NCI-H460 (cell line): ENCODE data around the gene ROR2. TPM values are rescaled to one million over a fixed set of nuclear protein-coding genes. Genes with fewer than 3 reads are reported as not detected.

Source experiments
- DNase-seq: peaks from one replicate; pipeline ENCODE4 v3.0.0-alpha.2; 2016; ENCODE audit warnings: low read depth; ENCODE audit errors: extremely low read depth
- total RNA-seq: library from RNA; depleted of rRNA; stranded (reverse); fragments of >200 nt; shearing (Covaris generic); gene quantifications from 2 replicates; pipeline ENCODE4 v1.2.3, GENCODE V29; 2014

The ROR2 gene
- total RNA-seq, 1 experiment from 2014 or later, result 0.10 TPM

DNA sequence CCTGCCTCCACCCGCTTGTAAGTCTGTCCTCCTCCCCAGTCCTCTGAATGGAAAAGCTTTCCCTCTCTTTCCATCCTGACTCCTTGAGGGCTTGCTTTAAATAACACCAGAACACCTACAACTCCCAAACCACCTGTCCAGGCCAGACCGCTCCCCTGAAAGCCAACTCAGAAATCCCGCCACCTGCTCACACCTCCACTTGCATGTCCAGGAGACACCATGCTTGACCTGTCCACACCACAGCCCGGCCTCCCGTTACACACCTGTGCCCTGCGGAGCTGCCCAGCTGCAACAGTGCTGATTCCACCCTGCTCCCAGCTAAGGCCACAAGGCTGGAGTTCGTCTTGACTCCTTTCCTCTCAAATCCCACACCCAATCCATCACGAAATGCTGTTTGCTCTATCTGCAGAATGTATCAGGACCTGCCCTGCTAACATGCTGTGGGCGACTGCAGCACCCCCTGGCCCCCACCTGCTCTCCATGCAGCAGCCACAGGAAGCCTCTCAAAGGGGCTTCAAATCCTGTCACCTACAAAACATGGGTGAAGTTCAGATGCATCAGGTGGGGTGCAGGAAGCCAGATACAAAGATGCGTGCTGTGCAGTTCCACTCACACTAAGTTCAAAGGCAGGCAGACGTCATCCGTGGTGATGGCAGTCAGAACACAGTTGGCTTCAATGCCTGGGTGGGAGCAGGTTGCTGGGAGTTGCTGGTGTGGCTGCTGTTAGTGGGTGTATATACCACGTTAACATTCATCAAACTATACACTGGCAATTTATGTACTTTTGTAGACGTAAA, 166.0 kb downstream of the ROR2 start:
- DNase-seq, result no peak

DNA sequence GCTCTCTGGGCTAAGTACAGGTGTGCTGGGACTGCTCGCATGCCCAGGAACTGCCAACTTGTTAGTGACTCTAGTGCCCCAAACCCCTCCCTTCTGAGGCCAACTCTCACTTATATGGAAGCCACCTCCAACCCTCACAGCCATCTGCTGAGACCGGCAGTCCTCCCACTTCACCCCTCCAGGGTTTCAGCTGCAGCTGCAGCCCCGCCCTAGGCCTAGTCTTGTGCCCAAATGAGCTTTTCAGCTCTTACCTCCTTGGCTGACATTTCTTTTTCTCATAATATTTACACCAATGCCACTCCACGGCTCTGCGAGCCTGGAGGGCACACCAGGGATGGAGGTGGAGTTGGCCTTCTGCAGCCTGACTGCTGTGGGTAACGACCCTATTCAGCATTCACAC, 166.6 kb downstream of the ROR2 start:
- no peak for DNase-seq

DNA sequence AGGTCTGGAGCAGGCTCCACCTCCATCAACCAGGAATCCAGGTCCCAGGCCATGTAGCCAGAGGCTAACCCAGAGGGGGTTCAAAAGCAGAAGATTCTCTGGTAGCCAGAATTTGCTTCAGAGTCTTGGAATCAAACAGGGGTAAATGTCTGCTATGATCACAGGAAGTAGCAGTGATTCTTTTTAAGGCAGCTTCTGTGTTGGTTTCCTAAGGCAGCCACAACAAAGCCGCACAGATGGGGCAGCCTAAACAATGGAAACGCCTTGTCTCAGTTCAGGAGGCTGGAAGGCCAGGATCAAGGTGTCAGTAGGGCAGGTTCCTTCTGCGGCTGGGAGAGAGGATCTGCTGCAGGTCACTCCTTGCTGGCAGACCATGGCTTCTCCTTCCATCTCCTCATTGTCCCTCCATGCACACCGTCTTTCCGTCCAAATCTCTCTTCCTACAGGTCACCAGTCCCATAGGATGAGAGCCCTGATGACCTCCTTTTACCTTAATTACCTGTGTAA, 167.3 kb downstream of the ROR2 start:
- no peak for DNase-seq

DNA sequence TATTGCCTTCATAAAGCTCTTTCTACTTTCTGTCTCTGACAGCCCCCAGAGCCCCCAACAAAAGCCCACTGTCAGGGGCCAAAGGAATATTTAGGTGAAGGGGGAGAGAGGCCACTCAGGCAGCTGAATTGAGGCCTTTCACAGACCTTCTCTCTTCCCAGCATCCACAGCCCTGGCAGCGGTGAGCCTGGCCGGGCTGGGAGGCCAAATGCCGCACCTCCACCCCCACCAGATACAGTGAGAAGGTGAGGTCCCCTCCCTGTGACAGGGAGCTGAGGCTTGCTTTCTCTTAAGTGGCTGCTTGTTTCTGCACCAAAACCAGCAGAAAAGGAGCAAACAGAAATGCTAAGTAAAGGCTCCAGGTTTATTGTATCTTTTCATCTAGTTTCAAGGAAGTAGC, 168.1 kb downstream of the ROR2 start:
- DNase-seq, result no peak

DNA sequence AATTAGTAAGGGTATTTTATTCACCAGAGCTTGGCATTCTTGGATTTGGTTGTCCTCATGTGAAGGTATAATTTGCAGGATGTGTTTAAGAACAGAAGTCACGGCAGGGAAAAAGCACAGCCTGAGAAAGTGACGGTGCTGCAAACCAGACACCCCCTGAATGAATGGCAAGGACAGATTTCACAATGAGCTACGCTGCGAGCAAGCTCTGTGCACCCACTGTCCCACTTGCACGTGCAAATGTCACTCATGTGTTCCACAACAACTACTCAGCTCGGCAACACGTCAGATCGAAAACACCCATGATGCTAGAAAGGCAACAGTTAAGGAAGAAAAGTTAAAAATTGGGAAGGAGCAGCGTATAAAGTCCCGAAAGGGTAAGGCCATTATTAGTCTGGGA, 168.9 kb downstream of the ROR2 start:
- no peak for DNase-seq

DNA sequence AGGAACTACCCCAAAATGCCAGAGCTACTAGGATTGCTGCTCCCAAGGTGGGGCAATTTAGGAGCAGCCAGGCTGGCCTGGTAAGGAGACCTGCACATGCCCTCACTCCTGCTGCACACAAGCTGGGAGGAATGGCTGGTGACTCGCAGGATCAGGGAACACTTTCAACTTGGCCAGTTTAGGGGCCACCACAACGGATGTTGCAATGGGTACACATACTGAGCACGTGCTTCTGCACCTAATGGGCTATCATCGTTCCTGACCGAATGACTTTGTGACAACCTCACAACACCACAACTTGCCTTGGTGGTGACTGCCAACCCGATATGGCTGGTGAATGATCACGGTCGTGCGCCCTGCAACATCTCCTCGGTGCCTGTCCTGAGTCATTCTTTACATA, 172.0 kb downstream of the ROR2 start:
- no peak for DNase-seq

DNA sequence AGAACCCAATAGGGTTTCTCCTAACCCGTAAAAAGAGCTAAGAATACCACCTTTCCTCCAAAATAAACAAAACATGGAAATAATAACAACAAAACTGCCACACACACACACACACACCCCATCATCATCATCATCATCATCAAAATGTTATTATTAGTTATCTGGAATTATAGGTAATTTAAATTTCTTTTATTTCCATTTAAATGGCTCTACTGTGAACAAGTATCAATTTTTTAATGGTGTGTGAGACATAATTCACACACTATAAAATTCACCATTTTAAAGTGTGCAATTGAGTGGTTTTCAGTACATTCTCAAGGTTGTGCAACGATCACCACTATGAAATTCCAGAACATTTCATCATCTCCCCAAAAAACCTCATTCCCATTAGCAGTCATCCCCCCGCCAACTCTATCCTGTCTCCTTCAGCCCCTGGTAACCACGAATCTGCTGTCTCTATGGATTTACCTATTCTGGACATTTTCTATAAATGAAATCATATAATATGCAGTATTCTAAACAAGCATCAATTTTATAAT, 172.7 kb downstream of the ROR2 start:
- DNase-seq, result no peak

DNA sequence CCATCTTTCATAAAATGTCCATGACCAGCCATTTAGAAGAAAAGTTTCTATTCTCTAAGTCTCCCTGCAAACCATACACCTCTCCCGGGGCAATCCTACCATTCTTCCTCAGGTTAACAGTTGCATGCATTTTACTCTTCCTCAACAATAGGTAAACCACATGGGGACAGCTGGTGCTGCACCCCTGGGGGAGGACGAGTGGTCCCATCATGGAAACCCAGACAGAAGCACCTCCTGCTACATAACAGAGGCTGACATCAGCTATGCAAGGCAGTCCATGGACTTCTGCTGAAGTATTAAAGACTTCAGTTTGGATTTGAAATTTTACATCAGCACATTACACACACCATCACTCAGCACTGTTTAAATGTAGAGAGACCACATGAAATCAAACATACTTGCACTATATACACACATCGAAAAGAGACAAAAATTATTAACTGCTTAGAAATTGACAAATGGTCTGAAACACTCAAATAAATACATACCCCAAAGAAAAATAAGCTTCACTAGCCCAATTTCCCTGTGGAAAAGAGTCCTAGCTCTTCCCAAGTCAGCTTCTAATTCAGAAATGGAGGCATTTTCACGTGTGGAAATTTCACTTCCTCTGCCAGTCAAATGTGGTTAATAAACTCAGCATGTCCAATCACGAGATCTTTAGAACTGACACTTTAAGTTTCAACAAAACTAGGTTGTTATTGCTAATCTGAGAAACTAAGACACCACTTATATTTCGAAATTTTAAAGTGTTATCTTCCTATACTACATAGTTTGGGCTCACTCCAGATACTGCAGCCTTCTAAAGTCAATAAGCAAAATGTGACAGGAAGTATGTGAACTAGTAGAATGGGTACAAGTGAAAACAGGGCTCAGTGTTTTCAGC, 173.4 kb downstream of the ROR2 start:
- DNase-seq, result no peak

DNA sequence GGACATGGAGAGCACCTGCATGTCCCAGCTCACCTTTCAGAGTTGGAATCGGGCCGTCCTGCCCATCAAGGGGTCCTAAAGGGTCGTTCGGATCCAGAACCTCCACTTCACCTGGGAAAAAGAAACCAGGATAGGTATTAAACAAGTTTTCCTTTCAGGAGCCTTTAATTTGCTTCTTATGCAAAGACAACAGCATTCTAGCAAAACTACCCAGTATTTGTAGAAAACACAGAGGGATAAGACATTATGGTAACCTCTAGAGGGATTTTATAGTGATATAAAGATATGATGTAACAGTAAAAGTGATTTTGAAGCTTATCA, 174.4 kb downstream of the ROR2 start:
- no peak for DNase-seq

DNA sequence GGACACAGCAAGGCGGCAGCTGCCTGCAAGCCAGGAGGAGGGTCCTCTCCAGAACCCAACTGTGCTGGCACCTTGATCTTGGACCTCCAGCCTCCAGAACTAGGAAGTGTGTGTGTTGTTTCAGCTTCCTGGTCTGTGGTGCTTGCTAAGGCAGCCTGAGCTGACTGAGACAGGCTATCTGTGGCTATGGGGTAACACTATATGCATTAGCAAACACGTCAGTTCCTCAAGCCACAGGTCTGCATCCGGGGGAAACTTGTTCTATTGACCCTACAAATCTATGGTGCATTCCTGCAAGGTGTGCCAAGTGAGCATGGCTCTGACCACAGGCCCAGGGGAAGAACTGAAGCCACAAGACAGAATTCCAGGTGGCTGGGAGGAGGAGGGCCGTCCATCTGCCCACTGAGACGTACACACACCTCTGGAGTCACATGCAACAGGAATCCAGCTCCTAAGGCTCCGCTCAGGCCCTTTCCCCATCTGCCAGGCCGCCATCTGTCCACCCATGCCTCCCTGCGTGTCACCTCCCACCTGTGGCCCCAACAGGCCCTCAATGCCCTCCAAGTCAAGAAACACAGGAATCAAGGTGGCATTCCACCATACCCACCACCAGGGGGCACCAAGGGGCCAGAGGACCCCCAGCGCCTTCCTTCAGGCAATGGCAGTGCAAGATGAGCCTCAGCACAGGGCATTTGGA, 174.9 kb downstream of the ROR2 start:
- DNase-seq, result peak; percentile 62

DNA sequence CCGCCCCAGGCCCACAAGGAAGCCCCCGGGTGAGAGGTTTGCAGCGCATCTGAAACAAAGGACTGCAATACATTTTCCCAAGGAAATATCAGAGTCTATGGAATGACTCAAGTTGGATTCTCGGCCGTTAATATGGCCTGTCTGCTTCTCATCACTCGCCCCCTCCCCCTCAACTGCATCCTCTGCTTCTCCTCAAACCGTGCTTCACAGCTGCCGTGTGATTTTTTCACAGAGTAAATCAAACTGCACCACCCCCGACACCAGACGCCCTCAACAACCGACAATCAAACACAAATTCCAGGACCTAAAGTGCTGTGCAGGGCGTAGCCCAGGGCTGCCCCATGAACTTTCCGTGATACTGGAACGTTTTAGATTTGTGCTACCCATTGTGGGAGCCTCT, 176.9 kb downstream of the ROR2 start:
- DNase-seq, result no peak

DNA sequence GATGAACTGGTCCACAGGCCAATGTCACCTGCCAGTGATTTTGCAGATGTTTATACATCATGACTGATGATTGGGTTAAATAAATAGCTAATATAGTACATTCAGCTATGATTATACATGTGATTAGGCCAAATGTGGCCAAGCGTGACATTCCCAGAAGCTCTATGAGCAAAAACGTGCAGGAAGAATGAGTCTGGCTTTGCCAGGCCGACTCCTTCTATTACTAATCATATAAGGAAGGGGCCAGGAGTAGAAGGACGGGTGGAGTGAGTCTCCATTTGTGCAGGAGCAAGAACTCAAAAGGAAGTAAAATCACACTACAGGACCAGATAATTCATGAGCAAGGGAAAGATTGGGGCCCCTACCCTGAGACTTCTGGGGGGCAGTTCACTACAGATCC, 178.2 kb downstream of the ROR2 start:
- DNase-seq, result no peak

DNA sequence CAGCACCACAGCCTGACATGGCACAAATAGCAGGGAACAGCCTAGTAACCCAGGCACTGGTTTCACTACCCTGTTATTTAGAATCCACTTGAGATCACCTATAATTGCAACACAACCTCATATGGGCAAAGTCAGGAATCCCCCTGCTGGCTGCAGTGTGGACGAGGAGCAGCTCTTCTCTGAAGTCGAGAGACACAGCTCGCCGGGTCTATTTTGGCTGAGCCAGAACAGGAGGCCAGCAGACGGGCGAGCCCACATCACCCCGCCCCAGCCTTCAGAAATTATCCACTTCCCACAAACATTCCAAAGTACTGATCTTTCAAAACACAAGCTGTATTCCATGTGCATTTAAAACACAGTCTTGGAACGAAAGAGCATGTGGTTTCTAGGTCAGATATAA, 179.0 kb downstream of the ROR2 start:
- no peak for DNase-seq

DNA sequence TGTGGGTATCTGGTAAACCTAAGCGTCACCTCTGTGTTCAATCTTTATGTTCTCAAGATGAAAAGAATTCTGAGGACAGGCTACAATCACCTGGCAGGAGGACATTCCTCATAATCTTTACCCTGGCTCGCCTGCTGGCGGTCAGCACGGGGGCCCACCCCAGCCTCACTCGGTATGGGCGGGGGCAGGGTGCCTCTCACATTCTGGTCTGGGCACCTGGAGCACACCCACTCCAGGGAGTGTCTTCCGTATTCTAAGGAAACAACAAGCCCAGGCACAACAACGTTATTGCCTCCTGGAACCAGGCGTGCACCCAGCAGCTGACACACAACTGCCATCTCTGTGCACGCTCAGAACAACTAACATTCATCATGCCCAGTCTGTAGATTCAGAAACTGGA, 179.8 kb downstream of the ROR2 start:
- DNase-seq, result no peak

DNA sequence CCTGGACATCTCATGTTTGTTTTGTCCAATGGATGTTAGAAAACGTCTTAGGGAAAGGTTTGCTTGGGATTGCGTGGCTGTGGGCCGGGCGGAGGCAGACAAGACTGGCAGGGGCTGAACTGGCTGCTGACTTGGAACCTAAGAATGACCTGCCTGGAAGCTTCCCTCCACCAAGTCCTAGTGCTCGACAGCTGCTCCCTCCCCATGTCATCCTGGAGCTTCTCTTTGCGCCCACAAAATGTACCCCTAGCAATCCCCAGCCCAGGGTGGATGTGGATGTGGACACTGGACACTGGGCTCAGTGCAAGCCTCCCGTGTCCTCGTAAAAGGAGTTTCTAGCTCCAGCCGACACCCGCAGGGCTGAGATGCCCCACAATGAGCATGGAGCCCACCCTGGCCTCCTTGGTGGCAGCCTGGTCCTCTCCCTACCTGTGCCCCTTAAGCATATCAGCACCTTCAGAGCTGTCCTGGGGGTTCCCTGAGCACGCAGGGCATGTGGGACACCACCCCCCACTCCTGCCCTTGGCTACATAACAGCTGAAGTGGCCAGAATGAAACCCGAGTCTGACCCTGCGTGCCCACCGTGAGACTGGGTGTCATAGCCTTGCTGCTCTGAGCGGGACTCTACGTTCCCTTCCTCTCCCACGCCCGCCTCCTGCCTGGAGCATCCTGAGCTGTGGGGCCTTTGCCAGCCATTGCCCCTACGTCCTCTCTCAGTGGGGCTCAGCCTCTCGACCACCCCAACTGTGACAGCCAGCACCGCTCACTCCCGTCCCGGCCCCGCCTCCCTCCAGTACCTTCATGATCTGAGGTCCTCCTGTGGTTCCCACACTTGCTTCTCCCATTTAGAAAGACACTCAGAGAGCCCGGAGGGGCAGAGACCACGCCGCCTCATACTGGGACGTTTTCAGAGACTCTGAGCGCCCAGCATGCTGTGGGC, 180.8 kb downstream of the ROR2 start:
- DNase-seq, result no peak

DNA sequence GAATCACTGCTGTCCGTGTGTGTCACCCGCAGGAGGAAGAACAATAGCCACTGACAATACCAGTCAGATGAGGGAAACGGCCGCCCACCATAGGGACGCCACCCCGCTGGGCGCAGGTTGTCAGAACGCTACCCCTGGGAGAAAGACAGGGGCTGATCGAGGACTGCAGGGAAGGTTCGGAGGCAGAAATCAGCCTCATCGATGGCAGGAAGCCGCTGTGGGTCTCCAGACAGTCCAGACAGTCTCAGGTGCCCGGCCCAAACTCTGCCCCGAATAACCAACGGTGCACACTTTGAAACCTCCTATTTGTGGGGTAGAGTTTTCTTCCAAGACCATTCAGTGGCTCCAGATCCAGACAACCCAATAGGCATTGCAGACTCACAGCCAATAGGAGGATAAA, 181.5 kb downstream of the ROR2 start:
- no peak for DNase-seq

DNA sequence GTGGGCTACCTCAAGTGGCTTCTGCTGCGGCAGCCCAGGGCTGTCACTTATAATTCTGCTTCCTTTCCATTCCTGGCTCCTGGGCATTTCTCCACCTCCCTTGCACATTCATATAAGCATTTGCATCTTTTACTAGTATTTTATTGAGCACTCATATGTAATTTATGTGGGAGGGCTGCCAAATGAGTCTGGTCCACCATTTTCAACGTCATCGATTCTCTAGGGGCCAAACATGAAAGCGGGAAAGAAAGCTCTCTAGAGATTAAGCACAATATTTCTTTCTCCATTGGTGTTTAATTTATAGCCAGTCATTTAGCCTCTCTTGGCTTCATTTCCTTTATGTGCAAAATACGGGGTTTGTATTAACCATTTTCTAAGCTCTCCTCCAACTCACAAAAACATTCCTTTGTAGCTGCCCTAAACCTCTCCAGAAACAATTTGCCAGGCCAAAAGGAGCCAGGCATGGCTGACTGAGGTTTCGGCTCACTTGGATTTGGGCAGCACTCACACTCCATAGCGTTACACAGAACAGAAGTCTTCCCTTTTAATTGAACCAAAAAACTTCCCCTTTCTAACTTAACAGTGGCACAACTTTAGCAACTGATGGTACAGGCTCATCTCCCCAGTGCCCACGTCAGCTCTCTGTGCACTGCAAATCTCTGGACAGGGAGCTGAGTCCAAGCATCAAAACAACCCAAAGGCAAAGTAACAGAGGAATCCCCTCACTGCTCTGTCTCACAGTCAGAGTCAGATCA, 183.5 kb downstream of the ROR2 start:
- no peak for DNase-seq

DNA sequence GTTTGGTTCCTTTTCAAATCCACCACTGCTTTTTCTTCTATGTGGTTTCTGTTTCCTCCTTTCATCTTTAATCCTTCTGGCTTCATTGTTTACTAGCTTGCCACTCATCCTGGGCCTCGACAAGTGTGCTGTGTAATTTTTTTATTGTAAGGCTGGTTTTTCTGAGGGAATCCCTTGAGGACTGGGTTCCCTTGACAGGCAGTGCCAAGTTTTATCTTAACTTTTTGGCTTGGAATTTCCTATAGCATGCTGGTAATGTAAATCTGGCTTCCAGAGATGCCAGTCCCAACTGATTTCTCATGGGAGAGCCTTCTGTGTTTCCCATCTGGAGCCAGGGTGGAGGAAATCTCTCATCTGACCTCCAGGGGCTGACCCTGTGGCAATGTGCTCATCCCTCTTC, 184.7 kb downstream of the ROR2 start:
- DNase-seq, result no peak

DNA sequence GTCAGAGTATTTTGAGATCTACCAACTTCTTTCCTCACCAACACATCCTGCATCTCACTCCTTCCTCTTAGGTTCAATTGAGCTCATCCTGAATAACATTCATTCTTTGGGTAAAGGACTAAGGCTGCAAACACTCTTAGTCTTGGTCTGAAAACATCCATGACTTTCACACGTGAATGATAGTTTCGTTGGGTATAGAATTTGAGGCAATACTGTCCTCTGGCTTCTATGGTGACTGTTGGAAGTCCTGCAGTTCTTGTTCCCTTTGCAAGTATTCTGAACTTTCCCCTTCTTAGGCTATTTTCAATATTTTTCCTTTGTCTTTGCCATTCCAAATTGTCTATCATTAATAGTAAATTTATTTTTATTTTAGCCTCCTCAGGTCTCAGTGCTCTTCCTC, 185.4 kb downstream of the ROR2 start:
- DNase-seq, result no peak
